ENCODE measurements around the gene PDHA1.

- TF ChIP-seq CTCF (IDR thresholded peaks at IDR 0.05 in 4 of 5, conservative IDR thresholded peaks at IDR 0.05 in 1 of 5): no peak
- TF ChIP-seq POLR2A (IDR thresholded peaks at IDR 0.05): no peak
These were observed 49.0 kb downstream of the PDHA1 start for GRCh38 chrX:19392703-19393102.
